Measurements from ENCODE around the gene HNRNPM.

The HNRNPM gene

DNA sequence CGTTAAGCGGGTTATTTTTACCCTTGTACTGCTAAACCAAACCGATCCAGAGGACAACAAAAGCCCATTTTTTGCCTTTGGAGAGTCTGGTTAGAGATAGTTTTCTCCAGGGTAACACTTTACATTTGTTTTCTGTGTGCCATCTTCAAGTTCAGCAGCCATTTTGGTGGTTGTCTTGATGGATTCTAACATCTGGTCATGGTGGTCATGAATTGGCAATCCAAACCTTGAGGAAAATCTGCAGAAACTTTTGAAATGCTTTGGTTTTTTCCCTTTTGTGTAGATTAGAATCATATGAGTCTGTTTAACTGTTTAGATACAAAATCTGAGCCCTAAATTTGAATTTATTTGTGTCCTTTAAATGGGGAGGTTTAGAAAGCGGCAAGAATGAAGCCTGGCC is 16.6 kb downstream of the HNRNPM start:
- no peak for DNase-seq

DNA sequence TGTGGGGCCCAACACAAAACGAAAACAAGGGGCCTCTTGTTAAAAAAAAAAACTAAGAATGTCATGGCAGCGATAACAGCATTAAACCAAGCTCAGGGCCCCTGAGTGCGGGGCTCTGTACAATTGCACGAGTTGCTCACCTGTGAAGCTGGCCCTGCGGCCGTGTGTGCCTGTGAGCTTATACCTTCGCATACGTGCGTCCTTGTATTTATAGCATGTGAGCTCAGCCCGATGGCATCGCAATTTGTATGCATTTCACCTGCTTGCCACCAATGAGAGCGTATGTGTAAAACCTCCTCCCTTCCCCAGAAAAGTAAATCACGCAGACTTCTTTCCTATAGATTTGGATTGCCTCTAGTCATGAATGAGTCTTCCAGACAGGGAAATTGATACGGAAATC is 17.1 kb downstream of the HNRNPM start:
- no peak for DNase-seq

DNA sequence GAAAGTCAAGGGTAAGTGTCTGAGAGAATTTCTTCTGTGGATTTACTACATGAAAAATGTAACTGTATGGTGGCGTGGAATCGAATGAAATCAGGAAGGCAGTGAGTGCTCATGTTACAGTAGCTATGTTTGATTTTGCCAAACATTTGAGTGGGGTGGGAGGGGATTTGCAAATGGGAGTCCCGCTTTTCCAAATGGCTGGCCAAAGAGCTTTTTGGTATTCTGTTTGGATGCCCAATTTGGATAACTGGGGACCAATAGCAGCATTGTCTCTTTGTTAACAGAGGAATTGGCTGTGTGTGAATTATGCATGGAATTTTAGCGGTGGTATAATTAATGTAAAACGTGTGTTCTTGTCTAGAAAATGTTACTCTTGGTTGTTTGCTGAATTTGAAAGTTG is 17.8 kb downstream of the HNRNPM start:
- DNase-seq, result no peak

DNA sequence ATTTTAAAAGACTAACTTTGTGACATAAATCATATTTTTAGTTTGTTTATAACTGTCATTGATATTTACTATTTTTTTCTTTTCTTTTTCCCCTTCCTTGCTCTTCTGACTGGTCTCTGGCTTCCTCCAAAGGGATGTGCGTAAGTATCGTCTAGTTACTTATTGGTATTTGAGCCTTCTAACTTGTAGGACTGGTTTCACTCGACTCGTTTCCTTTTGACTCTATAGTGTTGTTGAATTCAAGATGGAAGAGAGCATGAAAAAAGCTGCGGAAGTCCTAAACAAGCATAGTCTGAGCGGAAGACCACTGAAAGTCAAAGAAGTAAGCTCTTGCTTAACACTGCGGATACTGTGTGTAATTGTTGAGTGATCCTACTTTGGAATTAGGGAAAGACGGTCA is 18.6 kb downstream of the HNRNPM start:
- DNase-seq, result no peak

DNA sequence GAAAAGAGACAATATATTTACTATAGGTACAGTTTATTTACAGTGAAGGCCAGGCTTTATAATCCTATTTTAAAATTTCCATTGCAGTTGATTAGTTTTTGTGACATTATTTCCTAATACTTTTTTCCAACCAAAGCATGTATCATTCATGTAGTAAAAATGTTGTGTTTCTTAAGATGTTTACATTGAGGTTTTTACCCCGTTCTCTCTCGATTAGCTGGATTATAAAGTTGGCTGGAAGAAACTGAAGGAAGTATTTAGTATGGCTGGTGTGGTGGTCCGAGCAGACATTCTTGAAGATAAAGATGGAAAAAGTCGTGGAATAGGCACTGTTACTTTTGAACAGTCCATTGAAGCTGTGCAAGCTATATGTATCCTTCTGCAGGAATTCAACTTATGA is 21.2 kb downstream of the HNRNPM start:
- DNase-seq, result no peak

DNA sequence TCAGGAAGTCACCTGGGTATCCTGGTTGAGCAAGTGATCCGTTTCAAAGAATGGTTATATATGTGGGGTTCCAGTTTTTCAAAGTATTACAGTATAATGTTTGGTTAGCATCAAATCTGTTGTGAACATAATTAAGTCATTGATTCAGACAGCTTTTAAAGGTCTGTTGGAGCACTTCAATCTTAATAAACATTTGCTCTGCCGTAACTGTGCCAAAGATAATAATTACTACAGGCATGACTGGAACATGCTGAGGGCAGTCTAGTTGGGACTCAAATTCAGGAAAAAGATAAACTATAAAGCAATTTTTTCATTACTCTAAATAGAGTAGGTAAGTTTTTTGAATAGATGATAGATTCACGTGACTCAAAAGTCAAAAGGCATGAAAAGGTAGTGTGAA is 23.3 kb downstream of the HNRNPM start:
- DNase-seq, result no peak

DNA sequence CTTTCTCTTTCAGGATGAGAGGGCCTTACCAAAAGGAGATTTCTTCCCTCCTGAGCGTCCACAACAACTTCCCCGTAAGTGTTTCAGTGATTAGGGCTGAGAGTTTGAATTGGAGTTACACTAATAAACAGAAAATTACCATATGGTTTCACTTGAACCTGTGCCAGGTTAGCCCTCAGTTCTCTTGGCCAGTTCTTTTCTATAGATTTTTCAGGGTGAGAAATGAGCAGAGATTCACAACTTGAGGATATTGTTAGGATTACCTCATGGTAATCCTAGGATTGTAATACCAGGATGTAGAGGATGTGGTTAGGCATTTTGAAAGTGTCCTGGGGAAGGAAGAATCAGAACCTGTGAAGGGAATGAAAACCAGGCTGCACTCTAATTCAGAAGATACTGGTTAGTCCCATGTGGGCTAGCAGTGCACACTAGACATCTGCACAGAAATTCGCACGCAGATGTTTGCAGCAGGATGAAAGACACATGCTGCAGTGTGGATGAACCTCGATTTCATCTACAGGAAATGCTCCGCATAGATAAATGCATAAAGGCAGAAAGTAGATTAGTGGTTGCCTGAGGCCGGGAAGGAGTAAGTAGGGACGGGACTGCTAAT is 24.1 kb downstream of the HNRNPM start:
- no peak for DNase-seq

DNA sequence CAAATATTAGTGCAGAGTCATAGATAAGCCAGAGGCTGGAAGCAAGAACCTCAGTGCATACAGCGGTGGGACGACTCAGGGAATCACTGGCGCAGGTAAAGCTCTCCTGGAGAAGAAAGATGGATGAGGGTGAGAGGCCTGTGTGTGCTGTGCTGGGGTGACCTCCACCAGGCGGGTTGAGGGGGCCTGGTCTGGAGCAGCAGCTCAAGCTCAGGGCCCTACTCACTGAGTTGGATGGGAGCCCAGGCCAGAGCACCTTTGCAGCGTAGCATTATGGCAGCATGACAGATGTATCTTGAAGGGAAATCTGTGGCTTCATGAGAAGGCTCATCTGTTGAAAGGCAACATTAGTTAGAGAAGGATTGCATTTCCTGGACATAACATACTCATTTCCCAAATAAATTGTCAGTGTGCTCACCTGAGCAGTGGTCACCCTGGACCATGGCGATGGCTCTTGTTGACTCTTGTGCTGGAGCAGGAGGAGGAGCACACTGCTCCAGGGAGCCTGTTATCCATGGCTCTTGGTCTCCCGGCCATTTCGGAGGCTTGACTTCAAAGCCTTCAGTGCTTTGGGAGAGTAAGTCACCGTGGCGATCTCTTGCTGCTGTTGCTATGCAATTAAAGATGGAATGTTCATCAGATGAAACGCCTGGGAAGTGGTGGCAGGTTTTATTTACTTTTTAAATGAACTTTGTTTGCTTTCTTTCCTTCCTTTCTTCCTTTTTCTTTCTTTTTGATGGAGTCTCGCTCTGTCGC is 25.0 kb downstream of the HNRNPM start:
- no peak for DNase-seq

DNA sequence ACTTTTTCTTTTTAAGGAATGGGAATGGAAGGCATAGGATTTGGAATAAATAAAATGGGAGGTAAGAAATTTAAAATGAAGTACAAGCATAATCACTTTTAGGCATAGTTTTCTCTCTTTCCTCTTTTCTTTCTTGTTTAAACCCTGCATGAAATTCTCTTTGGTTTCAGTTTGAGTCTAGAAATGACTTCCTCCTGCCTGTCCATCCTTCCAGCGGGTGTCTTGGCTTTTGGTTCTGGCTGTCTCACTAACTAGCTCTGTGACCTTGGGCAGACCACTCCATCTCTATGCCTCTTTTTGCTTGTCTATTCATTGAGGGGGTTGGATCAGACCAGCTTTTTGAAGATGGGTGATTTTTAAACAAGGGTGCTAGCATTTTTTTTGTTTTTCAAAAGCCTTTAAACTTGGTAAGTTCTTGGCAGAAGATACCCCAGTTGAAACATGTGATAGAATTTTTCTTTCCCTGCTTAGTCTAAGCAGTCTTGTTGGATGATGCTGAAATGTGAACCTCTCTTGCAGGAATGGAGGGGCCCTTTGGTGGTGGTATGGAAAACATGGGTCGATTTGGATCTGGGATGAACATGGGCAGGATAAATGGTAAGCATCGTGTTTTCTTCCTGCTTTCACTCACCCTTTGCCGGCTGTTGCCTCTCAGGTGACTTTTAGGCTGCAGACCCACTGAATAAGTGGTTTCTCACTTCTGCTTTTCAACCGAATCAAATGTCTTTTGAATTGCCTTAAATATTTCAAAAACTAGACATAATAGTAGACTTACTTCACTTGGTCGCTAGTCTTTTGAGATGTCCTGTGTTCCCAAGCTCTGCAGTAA is 29.1 kb downstream of the HNRNPM start:
- DNase-seq, result no peak

DNA sequence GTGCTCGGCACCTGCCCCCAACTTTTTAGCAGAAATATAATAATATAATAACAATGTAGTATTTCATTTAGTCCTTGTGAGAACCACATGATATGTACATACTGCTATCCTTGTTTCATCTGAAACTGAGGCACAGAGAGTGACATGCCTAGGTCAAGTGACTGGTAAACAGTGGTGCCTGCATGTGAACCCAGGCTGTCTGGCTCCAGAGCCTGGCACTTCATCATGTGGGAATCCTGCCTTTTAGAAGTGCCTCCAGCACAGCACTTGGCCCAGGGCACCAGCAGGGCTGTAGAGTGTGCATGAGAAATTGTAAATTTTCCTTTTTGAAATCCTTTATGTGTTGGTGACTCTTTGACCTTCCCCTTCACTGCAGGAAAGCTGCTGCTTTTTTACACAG is 30.2 kb downstream of the HNRNPM start:
- no peak for DNase-seq

DNA sequence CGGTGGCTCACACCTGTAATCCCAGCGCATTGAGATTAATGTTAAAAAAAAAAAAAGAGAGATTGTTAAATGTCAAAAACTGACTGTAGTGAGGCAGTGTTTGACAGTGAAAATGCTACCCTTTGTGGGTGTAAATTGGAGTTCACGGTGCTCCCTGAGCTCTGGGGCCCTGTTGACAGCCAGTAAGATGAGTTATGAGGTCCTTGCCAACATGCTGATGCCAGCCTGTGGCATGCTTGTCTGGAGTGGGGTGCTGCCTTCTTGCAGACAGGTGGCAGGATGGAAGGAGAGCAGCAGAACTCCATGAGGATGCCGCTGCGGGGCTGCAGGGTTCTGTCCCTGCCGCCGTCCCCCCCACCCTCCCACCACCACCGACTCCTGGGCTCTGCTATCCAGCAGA is 31.7 kb downstream of the HNRNPM start:
- no peak for DNase-seq

DNA sequence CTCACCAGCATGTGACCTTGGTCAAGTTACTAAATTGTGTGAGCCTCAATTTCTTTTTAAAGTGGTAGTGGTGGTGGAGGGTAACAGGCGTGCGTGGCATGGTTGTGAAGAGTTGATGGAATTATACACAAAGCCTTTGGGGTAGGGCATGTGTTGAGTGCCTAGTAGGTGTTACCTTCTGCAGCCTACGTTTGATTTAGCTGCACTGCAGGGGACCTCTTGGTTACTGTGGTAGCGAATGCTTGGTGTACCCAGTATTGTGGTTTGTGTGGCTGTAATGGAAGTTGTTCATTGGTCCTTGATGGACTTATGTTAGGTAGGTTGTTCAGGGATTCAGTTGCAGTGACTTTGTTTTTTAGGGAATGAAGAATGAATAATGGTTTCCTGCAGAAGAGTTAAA is 33.1 kb downstream of the HNRNPM start:
- no peak for DNase-seq

DNA sequence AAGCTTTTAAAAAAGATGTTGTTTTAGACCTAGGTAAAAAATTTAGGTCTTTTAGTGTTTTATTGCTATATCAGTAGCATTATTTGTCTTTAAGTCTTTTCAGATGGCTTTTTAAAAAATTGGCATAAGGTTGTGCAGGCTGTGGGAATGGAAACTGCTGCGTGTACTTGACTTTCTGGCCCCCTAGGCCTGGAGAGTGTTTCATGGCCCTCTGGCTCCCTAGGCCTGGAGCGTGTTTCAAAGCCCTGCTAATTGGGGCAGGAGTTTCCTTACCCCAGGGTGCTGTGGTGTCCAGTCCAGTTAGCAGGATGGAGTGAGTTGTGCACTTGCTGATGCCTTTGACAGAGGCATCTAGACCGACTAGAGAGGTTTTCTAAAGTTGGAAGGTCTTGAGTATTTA is 33.8 kb downstream of the HNRNPM start:
- DNase-seq, result no peak

DNA sequence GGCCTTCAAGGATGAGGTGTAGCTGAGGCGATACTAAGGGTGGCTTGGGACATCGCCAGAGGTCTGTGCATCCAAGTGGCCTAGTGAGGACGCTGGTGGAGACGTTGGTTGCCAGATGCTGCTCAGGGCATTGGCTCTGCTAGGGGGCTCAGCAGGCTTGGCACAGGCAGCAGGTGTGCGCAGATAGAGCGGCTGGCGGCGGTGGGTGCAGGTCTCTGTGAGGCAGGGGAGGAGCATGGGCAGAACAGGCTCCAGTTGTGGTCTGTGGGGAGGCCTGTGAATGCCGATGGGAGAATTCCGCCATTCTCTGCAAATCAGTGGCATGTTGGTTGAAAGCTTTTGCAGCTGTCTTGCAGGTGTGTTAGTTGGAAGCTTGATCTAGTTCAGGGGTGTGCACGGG is 36.4 kb downstream of the HNRNPM start:
- no peak for DNase-seq

DNA sequence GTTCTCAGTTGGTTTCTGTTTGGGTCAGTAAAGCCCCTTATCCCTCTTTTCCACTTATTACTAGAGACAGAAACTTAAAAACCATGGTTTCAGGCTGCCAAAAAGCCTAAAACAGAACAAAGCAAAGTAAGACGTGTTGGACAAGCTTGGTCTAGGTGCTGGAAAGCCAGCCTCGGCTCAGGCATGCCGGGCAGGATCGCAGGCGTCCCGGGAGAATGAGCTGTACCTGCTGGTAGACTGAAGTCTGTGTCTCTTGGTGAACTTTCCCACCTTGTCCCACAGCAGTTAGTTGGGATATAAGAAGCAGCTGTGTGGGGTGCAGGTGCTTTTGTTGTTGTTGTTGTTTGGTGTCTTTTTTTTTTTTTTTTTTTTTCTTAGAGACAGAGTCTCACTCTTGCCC is 36.8 kb downstream of the HNRNPM start:
- DNase-seq, result no peak

DNA sequence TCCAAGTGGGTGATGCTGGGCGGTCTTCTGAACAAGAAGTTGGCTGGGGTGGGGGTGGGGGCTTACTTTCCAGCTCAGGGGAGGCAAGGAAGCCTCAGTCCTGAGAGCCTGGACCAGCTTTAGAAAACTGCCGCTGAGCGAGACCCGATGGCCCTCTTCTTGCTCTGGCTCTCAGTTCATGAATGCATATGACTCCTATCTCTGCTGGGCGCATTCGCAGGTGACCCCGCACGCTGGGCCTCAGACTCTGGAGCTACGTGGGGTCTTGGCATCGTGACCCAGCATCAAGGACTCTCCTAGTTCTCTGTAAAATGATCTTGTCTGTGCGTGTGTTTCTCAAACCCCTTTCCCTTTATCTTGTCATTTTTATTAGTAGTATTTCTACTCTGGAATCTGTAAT is 37.9 kb downstream of the HNRNPM start:
- no peak for DNase-seq

DNA sequence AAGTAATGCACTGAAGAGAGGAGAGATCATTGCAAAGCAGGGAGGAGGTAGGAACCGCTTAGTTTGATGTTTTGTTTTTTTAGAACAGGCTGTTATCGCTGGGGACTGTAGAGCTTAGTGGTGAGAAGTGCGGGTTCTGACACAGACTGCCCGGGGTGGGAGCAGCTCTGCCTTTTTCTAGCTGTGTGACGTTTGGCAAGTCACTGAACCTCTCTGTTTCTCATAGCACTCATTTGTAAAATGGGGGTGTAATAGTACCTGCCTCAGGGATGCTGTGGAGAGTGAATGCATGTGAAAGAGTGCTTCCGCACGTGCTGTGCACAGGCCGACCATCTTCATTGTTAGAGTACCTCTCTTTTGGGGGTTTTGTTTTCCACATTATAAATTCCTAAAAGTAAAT is 38.4 kb downstream of the HNRNPM start:
- DNase-seq, result no peak

DNA sequence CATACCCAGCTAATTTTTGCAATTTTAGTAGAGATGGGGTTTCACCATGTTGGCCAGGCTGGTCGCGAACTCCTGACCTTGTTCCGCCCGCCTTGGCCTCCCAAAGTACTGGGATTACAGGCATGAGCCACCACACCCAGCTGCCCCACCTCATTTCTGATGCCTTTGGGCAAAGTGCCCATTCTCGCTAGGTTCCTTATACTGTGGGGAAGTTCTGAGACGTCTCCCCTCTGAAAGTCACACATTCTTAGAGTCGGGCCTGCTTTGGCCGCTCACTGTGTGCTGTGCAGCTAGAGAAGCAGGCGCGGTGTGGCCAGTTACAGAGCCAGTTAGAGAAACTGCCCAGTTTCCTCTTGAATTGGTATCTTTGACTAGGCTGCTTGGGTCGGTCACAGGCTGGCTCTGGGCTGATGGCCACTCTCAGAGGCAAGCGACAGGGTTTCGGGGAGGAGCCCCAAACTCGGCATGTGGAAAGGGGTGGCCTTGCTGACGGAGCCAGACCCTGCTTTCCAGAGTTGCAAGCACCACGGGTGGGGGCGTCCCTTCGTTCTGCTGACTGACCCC is 39.6 kb downstream of the HNRNPM start:
- DNase-seq, result no peak

DNA sequence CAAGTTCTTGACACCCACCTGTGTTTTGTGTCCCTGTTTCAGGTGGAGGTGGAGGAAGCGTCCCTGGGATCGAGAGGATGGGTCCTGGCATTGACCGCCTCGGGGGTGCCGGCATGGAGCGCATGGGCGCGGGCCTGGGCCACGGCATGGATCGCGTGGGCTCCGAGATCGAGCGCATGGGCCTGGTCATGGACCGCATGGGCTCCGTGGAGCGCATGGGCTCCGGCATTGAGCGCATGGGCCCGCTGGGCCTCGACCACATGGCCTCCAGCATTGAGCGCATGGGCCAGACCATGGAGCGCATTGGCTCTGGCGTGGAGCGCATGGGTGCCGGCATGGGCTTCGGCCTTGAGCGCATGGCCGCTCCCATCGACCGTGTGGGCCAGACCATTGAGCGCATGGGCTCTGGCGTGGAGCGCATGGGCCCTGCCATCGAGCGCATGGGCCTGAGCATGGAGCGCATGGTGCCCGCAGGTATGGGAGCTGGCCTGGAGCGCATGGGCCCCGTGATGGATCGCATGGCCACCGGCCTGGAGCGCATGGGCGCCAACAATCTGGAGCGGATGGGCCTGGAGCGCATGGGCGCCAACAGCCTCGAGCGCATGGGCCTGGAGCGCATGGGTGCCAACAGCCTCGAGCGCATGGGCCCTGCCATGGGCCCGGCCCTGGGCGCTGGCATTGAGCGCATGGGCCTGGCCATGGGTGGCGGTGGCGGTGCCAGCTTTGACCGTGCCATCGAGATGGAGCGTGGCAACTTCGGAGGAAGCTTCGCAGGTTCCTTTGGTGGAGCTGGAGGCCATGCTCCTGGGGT is 41.0 kb downstream of the HNRNPM start:
- no peak for DNase-seq

DNA sequence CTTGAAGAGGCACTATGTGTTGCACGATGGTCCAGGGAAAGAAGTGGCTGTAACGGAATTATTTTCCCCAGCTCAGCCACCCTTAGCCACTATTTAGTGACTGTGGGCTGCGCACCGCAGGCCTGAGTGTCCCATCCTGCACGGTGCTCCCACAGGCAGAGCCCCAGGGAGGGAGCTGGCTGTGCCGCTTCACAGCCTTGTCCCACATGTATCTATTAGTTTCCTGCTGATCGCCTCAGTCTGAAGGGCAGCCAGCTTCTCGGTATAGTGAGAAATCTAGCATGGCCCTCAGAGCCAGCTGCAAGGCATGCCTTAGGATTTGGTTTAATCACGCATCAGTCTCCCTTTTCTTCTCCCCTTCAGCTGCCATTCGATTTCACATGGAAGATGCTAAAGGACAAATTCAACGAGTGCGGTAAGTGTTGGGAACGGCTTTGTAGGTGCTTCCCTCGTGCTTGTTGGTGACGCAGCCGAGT is 41.9 kb downstream of the HNRNPM start:
- no peak for DNase-seq

DNA sequence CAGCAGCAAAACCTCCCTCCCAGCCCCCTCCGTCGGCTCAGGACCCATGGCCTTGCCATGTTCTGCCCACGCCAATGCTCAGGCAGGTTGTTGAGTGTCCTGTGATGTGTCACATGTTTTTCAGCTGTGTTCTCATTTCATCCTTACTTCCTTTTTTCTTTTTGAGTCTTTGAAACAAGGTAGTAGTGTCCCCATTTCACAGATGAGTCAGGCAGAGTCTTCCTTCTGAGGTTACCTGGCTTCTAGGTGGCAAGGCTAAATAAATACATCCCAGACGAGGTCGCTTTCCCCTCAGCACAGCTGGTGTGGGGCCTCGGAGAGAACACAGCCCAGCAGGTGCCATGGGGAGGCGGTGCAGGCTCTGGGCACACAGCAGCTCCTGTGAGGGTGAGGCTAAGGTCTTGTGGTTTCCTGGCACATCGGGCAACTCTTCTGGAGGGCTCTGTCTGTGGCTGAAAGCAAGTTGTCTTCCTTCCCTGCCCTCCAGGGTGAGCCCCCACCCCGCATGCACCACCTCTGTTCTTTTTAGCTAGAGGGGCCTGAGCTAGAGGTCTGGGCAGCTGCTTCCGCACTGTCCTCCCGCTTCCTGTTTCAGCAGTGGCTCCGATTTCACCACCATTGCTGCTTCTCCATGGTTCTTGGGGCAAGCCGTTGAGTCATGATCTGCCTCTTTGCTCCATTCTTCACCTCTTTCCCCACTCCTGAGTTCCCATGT is 42.5 kb downstream of the HNRNPM start:
- DNase-seq, result no peak

DNA sequence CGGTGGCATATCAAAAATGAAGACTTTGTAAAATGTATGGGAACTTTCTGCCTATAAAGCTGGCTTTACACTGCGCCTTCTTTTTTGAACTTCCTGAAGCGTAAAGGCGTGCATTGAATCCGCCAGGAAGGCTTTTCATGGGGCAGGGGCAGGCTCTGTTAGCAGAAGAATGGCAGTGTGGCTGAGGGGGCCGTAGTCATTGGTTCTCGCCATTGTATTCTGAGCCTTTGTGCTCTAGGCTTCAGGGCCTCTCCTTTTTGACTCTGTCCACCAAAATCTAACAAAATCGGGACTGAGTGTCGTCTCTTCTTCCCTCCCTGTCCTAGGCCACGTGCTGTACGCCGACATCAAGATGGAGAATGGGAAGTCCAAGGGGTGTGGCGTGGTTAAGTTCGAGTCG is 43.6 kb downstream of the HNRNPM start:
- no peak for DNase-seq
